Fibroblast of peridontal ligament (primary cell): Measurements from ENCODE around the gene BLACAT1.
"Not testable (repeated sequence)": the region's sequence is repeated elsewhere in the genome, so short reads cannot be mapped to it uniquely, and the experiment has no call there.

ENCODE experiments used
- DNase-seq: peaks from one replicate; pipeline ENCODE4 v3.0.0-alpha.2; 2010; ENCODE audit errors: extremely low read depth

BLACAT1 gene

GRCh38 chr1:205441716-205442050 lies 14.2 kb downstream of the BLACAT1 start:
- DNase-seq: no peak

GRCh38 chr1:205441318-205441633 lies 14.6 kb downstream of the BLACAT1 start:
- no peak for DNase-seq

GRCh38 chr1:205440476-205441317 lies 15.1 kb downstream of the BLACAT1 start:
- no peak for DNase-seq

GRCh38 chr1:205440121-205440475 lies 15.7 kb downstream of the BLACAT1 start:
- no peak for DNase-seq

- DNase-seq: peak; percentile 22
Measured at GRCh38 chr1:205438213-205439158, 17.4 kb downstream of the BLACAT1 start.

GRCh38 chr1:205437570-205437969 lies 18.3 kb downstream of the BLACAT1 start:
- no peak for DNase-seq

- no peak for DNase-seq
Measured at GRCh38 chr1:205436776-205437410, 19.0 kb downstream of the BLACAT1 start.

- no peak for DNase-seq
Measured at GRCh38 chr1:205435578-205436573, 20.0 kb downstream of the BLACAT1 start.

GRCh38 chr1:205434738-205435137 lies 21.1 kb downstream of the BLACAT1 start:
- no peak for DNase-seq

GRCh38 chr1:205432692-205433091 lies 23.2 kb downstream of the BLACAT1 start:
- not testable (repeated sequence) for DNase-seq

- no peak for DNase-seq
Measured at GRCh38 chr1:205432116-205432515, 23.7 kb downstream of the BLACAT1 start.

GRCh38 chr1:205430696-205431305 lies 25.0 kb downstream of the BLACAT1 start:
- peak; percentile 29 for DNase-seq

- no peak for DNase-seq
Measured at GRCh38 chr1:205429762-205430695, 25.8 kb downstream of the BLACAT1 start.

- DNase-seq: no peak
Measured at GRCh38 chr1:205424901-205425600, 30.8 kb downstream of the BLACAT1 start.

GRCh38 chr1:205423814-205424399 lies 31.9 kb downstream of the BLACAT1 start:
- DNase-seq: no peak

- no peak for DNase-seq
Measured at GRCh38 chr1:205422993-205423642, 32.7 kb downstream of the BLACAT1 start.

- no peak for DNase-seq
Measured at GRCh38 chr1:205421798-205422197, 34.0 kb downstream of the BLACAT1 start, which contains the start of gene LEMD1. Gene LEMD1, minus strand, starts transcription at chr1:205422056. Its CDS starts 1,520 bp downstream, at chr1:205420536.

GRCh38 chr1:205420938-205421337 lies 34.9 kb downstream of the BLACAT1 start:
- no peak for DNase-seq
